ENCODE measurements around the gene CCDC188.

CCDC188 gene

GRCh38 chr22:20183101-20183500, 32.2 kb upstream of the CCDC188 start:
- 0 out of 2 replicates have a peak, but pooled peaks cover 7% of the 10 kb centered on the region for H3K4me1 ChIP-seq (ENCODE audit: control insufficient read depth, insufficient read depth, low read length)
- H3K27ac ChIP-seq (ENCODE audit: low read depth, low read length) = no peak overlapping the region
- H3K9me3 ChIP-seq (ENCODE audit: control insufficient read depth, insufficient read depth, low read length) = no peaks in the 10 kb centered on the region
- H3K27me3 ChIP-seq (ENCODE audit: control insufficient read depth, insufficient read depth, low read length) = no peaks in the 10 kb centered on the region
- H3K9ac ChIP-seq (ENCODE audit: low read depth, low read length) = no peak overlapping the region
- H3K4me3 ChIP-seq (ENCODE audit: low read depth, low read length) = no peak overlapping the region
- H3K36me3 ChIP-seq (ENCODE audit: control insufficient read depth, insufficient read depth, low read length) = no peaks in the 10 kb centered on the region

GRCh38 chr22:20182365-20182764, 31.5 kb upstream of the CCDC188 start:
- Histone ChIP-seq H3K27me3 (ENCODE audit: control insufficient read depth, insufficient read depth, low read length) (no peaks in the 10 kb centered on the region), H3K9ac (ENCODE audit: low read depth, low read length) (no peak overlapping the region), H3K9me3 (ENCODE audit: control insufficient read depth, insufficient read depth, low read length) (no peaks in the 10 kb centered on the region), H3K4me3 (ENCODE audit: low read depth, low read length) (no peak overlapping the region), H3K4me1 (ENCODE audit: control insufficient read depth, insufficient read depth, low read length) (0 out of 2 replicates have a peak, but pooled peaks cover 7% of the 10 kb centered on the region), H3K36me3 (ENCODE audit: control insufficient read depth, insufficient read depth, low read length) (no peaks in the 10 kb centered on the region), H3K27ac (ENCODE audit: low read depth, low read length) (no peak overlapping the region)

GRCh38 chr22:20181884-20182236, 31.0 kb upstream of the CCDC188 start:
- Histone ChIP-seq H3K9me3 (ENCODE audit: control insufficient read depth, insufficient read depth, low read length) (no peaks in the 10 kb centered on the region), H3K27me3 (ENCODE audit: control insufficient read depth, insufficient read depth, low read length) (no peaks in the 10 kb centered on the region), H3K4me3 (ENCODE audit: low read depth, low read length) (no peak overlapping the region), H3K4me1 (ENCODE audit: control insufficient read depth, insufficient read depth, low read length) (0 out of 2 replicates have a peak, but pooled peaks cover 3% of the 10 kb centered on the region), H3K27ac (ENCODE audit: low read depth, low read length) (no peak overlapping the region), H3K9ac (ENCODE audit: low read depth, low read length) (no peak overlapping the region), H3K36me3 (ENCODE audit: control insufficient read depth, insufficient read depth, low read length) (no peaks in the 10 kb centered on the region)

- H3K4me1 ChIP-seq (ENCODE audit: control insufficient read depth, insufficient read depth, low read length) = 0 out of 2 replicates have a peak, but pooled peaks cover 3% of the 10 kb centered on the region
- H3K36me3 ChIP-seq (ENCODE audit: control insufficient read depth, insufficient read depth, low read length) = no peaks in the 10 kb centered on the region
- H3K9ac ChIP-seq (ENCODE audit: low read depth, low read length) = no peak overlapping the region
- no peak overlapping the region for H3K27ac ChIP-seq (ENCODE audit: low read depth, low read length)
- H3K9me3 ChIP-seq (ENCODE audit: control insufficient read depth, insufficient read depth, low read length) = no peaks in the 10 kb centered on the region
- no peaks in the 10 kb centered on the region for H3K27me3 ChIP-seq (ENCODE audit: control insufficient read depth, insufficient read depth, low read length)
- H3K4me3 ChIP-seq (ENCODE audit: low read depth, low read length) = no peak overlapping the region
Measured at GRCh38 chr22:20181194-20181883, 30.5 kb upstream of the CCDC188 start.

GRCh38 chr22:20180640-20181039, 29.8 kb upstream of the CCDC188 start:
- no peaks in the 10 kb centered on the region for H3K27me3 ChIP-seq (ENCODE audit: control insufficient read depth, insufficient read depth, low read length)
- H3K4me3 ChIP-seq (ENCODE audit: low read depth, low read length) = no peak overlapping the region
- no peak overlapping the region for H3K9ac ChIP-seq (ENCODE audit: low read depth, low read length)
- H3K27ac ChIP-seq (ENCODE audit: low read depth, low read length) = no peak overlapping the region
- H3K36me3 ChIP-seq (ENCODE audit: control insufficient read depth, insufficient read depth, low read length) = no peaks in the 10 kb centered on the region
- no peaks in the 10 kb centered on the region for H3K9me3 ChIP-seq (ENCODE audit: control insufficient read depth, insufficient read depth, low read length)
- no peaks in the 10 kb centered on the region for H3K4me1 ChIP-seq (ENCODE audit: control insufficient read depth, insufficient read depth, low read length)

- no peaks in the 10 kb centered on the region for H3K36me3 ChIP-seq (ENCODE audit: control insufficient read depth, insufficient read depth, low read length)
- H3K27me3 ChIP-seq (ENCODE audit: control insufficient read depth, insufficient read depth, low read length) = no peaks in the 10 kb centered on the region
- no peaks in the 10 kb centered on the region for H3K9me3 ChIP-seq (ENCODE audit: control insufficient read depth, insufficient read depth, low read length)
- H3K27ac ChIP-seq (ENCODE audit: low read depth, low read length) = no peak overlapping the region
- H3K4me3 ChIP-seq (ENCODE audit: low read depth, low read length) = no peak overlapping the region
- no peak overlapping the region for H3K9ac ChIP-seq (ENCODE audit: low read depth, low read length)
- H3K4me1 ChIP-seq (ENCODE audit: control insufficient read depth, insufficient read depth, low read length) = no peaks in the 10 kb centered on the region
Measured at GRCh38 chr22:20180245-20180630, 29.4 kb upstream of the CCDC188 start.

GRCh38 chr22:20179455-20180244, 28.8 kb upstream of the CCDC188 start:
- no peaks in the 10 kb centered on the region for H3K4me1 ChIP-seq (ENCODE audit: control insufficient read depth, insufficient read depth, low read length)
- no peak overlapping the region for H3K4me3 ChIP-seq (ENCODE audit: low read depth, low read length)
- no peak overlapping the region for H3K9ac ChIP-seq (ENCODE audit: low read depth, low read length)
- no peaks in the 10 kb centered on the region for H3K27me3 ChIP-seq (ENCODE audit: control insufficient read depth, insufficient read depth, low read length)
- no peaks in the 10 kb centered on the region for H3K36me3 ChIP-seq (ENCODE audit: control insufficient read depth, insufficient read depth, low read length)
- H3K9me3 ChIP-seq (ENCODE audit: control insufficient read depth, insufficient read depth, low read length) = no peaks in the 10 kb centered on the region
- no peak overlapping the region for H3K27ac ChIP-seq (ENCODE audit: low read depth, low read length)

- H3K36me3 ChIP-seq (ENCODE audit: control insufficient read depth, insufficient read depth, low read length) = no peaks in the 10 kb centered on the region
- H3K9me3 ChIP-seq (ENCODE audit: control insufficient read depth, insufficient read depth, low read length) = no peaks in the 10 kb centered on the region
- H3K27ac ChIP-seq (ENCODE audit: low read depth, low read length) = no peak overlapping the region
- H3K9ac ChIP-seq (ENCODE audit: low read depth, low read length) = no peak overlapping the region
- H3K4me1 ChIP-seq (ENCODE audit: control insufficient read depth, insufficient read depth, low read length) = no peaks in the 10 kb centered on the region
- H3K27me3 ChIP-seq (ENCODE audit: control insufficient read depth, insufficient read depth, low read length) = no peaks in the 10 kb centered on the region
- H3K4me3 ChIP-seq (ENCODE audit: low read depth, low read length) = no peak overlapping the region
Measured at GRCh38 chr22:20178915-20179227, 28.0 kb upstream of the CCDC188 start.

GRCh38 chr22:20178075-20178914, 27.4 kb upstream of the CCDC188 start:
- no peaks in the 10 kb centered on the region for H3K27me3 ChIP-seq (ENCODE audit: control insufficient read depth, insufficient read depth, low read length)
- H3K4me3 ChIP-seq (ENCODE audit: low read depth, low read length) = no peak overlapping the region
- no peaks in the 10 kb centered on the region for H3K4me1 ChIP-seq (ENCODE audit: control insufficient read depth, insufficient read depth, low read length)
- no peaks in the 10 kb centered on the region for H3K36me3 ChIP-seq (ENCODE audit: control insufficient read depth, insufficient read depth, low read length)
- H3K9ac ChIP-seq (ENCODE audit: low read depth, low read length) = no peak overlapping the region
- no peak overlapping the region for H3K27ac ChIP-seq (ENCODE audit: low read depth, low read length)
- H3K9me3 ChIP-seq (ENCODE audit: control insufficient read depth, insufficient read depth, low read length) = no peaks in the 10 kb centered on the region

GRCh38 chr22:20177217-20177911, 26.5 kb upstream of the CCDC188 start:
- no peak overlapping the region for H3K4me3 ChIP-seq (ENCODE audit: low read depth, low read length)
- no peak overlapping the region for H3K9ac ChIP-seq (ENCODE audit: low read depth, low read length)
- H3K27me3 ChIP-seq (ENCODE audit: control insufficient read depth, insufficient read depth, low read length) = no peaks in the 10 kb centered on the region
- H3K9me3 ChIP-seq (ENCODE audit: control insufficient read depth, insufficient read depth, low read length) = no peaks in the 10 kb centered on the region
- H3K4me1 ChIP-seq (ENCODE audit: control insufficient read depth, insufficient read depth, low read length) = no peaks in the 10 kb centered on the region
- no peaks in the 10 kb centered on the region for H3K36me3 ChIP-seq (ENCODE audit: control insufficient read depth, insufficient read depth, low read length)
- no peak overlapping the region for H3K27ac ChIP-seq (ENCODE audit: low read depth, low read length)
